Neural cell (in vitro differentiated cells): Measurements from ENCODE around the gene COL4A1. TPM values are rescaled to one million over a fixed set of nuclear protein-coding genes. Genes with fewer than 3 reads are reported as not detected.

ENCODE experiments used
- H2AFZ ChIP-seq: fragments of 200-600, 300-800 bp; sonication (generic), shearing (Covaris generic); 2 replicates; pipeline ENCODE4 v1.6.0; 2014; ENCODE audit warnings: low read depth, mild to moderate bottlenecking, antibody characterized with exemption, low read length, moderate library complexity
- H3F3A ChIP-seq: fragments of 200-600 bp; shearing (Covaris generic); 2 replicates; pipeline ENCODE4 v1.6.1; 2016; ENCODE audit warnings: mild to moderate bottlenecking, moderate library complexity, mixed read lengths, antibody characterized with exemption, low read length; ENCODE audit not compliant: insufficient read depth, poor library complexity, severe bottlenecking
- H3K27ac ChIP-seq: fragments of 200-600, 300-800 bp; sonication (generic), shearing (Covaris generic); 2 replicates; pipeline ENCODE4 v1.5.1; 2014; ENCODE audit warnings: mild to moderate bottlenecking, low read length, moderate library complexity
- H3K27me3 ChIP-seq: fragments of 300-800, 200-600 bp; sonication (generic), shearing (Covaris generic); 2 replicates; pipeline ENCODE4 v1.6.0; 2014; ENCODE audit warnings: mild to moderate bottlenecking, low read depth, low read length, moderate library complexity; ENCODE audit not compliant: insufficient read depth
- H3K36me3 ChIP-seq: fragments of 300-800, 200-600 bp; sonication (generic), shearing (Covaris generic); 2 replicates; pipeline ENCODE4 v1.5.1; 2014; ENCODE audit warnings: mild to moderate bottlenecking, antibody characterized with exemption, low read length, moderate library complexity; ENCODE audit not compliant: insufficient read depth
- H3K4me2 ChIP-seq: fragments of 300-800, 200-600 bp; sonication (generic), shearing (Covaris generic); 2 replicates; pipeline ENCODE4 v1.6.0; 2014; ENCODE audit warnings: mild to moderate bottlenecking, low read length
- H3K4me3 ChIP-seq: fragments of 300-800, 200-600 bp; sonication (generic), shearing (Covaris generic); 2 replicates; pipeline ENCODE4 v1.5.1; 2014; ENCODE audit warnings: mild to moderate bottlenecking, low read length, moderate library complexity
- H3K79me2 ChIP-seq: fragments of 200-600 bp; shearing (Covaris generic); replicated peaks from 2 replicates; pipeline ENCODE4 v1.6.0; 2014; ENCODE audit warnings: mild to moderate bottlenecking, low read length, moderate library complexity; ENCODE audit not compliant: insufficient read depth
- H3K9ac ChIP-seq: fragments of 300-800, 200-600 bp; sonication (generic), shearing (Covaris generic); 2 replicates; pipeline ENCODE4 v1.6.1; 2016; ENCODE audit warnings: mild to moderate bottlenecking, low read length, mixed read lengths
- H3K9me2 ChIP-seq: fragments of 200-600 bp; shearing (Covaris generic); 2 replicates; pipeline ENCODE4 v1.6.1; 2016; ENCODE audit warnings: mild to moderate bottlenecking, low read length, mixed read lengths; ENCODE audit not compliant: insufficient read depth
- H3K9me3 ChIP-seq: fragments of 200-600, 300-800 bp; sonication (generic), shearing (Covaris generic); 2 replicates; pipeline ENCODE4 v1.6.1; 2016; ENCODE audit warnings: mild to moderate bottlenecking, mixed run types, low read length, moderate library complexity, mixed read lengths
- H4K20me1 ChIP-seq: fragments of 200-600 bp; shearing (Covaris generic); 2 replicates; pipeline ENCODE4 v1.6.1; 2016; ENCODE audit warnings: mild to moderate bottlenecking, mixed run types; ENCODE audit not compliant: insufficient read depth
- EP300 ChIP-seq: fragments of 450-650 bp; conservative IDR thresholded peaks from 2 replicates; pipeline ENCODE4 v1.6.1; 2014; ENCODE audit warnings: antibody characterized with exemption, mild to moderate bottlenecking, moderate library complexity; ENCODE audit not compliant: poor library complexity, severe bottlenecking
- EZH2 ChIP-seq: fragments of 200-600, 300-800 bp; shearing (Covaris generic), sonication (generic); IDR thresholded peaks from 2 replicates; pipeline ENCODE4 v1.6.1; 2014; ENCODE audit warnings: antibody characterized with exemption, low read length, borderline replicate concordance, mild to moderate bottlenecking; ENCODE audit not compliant: insufficient read depth, poor library complexity, severe bottlenecking
- MXI1 ChIP-seq: fragments of 450-650 bp; conservative IDR thresholded peaks from 2 replicates; pipeline ENCODE4 v1.6.1; 2014; ENCODE audit warnings: antibody characterized with exemption, mild to moderate bottlenecking; ENCODE audit not compliant: poor library complexity, severe bottlenecking
- POLR2AphosphoS5 ChIP-seq: IDR thresholded peaks from 2 replicates; pipeline ENCODE4 v1.6.1; 2012
- RAD21 ChIP-seq: fragments of 450-650 bp; conservative IDR thresholded peaks from 2 replicates; pipeline ENCODE4 v1.6.1; 2014; ENCODE audit warnings: antibody characterized with exemption, mild to moderate bottlenecking, moderate library complexity
- SMC3 ChIP-seq: fragments of 450-650 bp; conservative IDR thresholded peaks from 2 replicates; pipeline ENCODE4 v1.6.1; 2014; ENCODE audit warnings: antibody characterized with exemption, mild to moderate bottlenecking, moderate library complexity; ENCODE audit not compliant: poor library complexity
- TAF1 ChIP-seq: IDR thresholded peaks from 2 replicates; pipeline ENCODE4 v1.6.1; 2012; ENCODE audit warnings: low read depth
- polyA plus RNA-seq: library from polyadenylated mRNA; depleted of rRNA; stranded (reverse); fragments of >200 nt; gene quantifications from 2 replicates; pipeline ENCODE4 v1.2.3, GENCODE V29; 2014
- TF ChIP-seq, protein P1 (sequence below): IDR thresholded peaks from 2 replicates; pipeline ENCODE4 v1.6.1; 2012; ENCODE audit warnings: borderline replicate concordance
- TF ChIP-seq, protein P2 (sequence below): fragments of 450-650 bp; IDR thresholded peaks from 2 replicates; pipeline ENCODE4 v1.5.1; 2014; ENCODE audit warnings: antibody characterized with exemption, mild to moderate bottlenecking, moderate library complexity; ENCODE audit not compliant: poor library complexity, severe bottlenecking

Gene COL4A1
- polyA plus RNA-seq, 1 donor from 2014 or later, result 13.1 TPM

DNA sequence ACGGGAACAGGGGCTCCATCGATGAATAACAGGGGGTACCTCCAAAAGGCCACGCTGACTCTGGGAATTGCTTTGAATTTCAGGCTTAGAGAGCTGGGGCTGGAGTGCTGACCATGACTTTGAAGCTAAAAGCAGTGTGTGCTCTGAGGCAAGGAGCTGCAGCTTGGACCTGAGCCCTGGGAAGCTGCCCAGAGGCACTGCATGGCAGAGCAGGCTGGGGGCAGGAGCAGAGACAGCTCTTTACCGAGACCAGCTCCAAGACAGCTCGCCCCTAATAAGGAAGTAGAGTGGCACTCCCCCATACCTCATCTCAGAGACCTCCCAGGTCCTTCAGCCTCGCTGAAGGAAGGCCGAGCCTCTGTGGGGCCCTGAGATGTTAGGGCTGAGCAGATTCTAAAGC is 200.2 kb downstream of the COL4A1 start (continued):
- TF ChIP-seq, protein P1, sequence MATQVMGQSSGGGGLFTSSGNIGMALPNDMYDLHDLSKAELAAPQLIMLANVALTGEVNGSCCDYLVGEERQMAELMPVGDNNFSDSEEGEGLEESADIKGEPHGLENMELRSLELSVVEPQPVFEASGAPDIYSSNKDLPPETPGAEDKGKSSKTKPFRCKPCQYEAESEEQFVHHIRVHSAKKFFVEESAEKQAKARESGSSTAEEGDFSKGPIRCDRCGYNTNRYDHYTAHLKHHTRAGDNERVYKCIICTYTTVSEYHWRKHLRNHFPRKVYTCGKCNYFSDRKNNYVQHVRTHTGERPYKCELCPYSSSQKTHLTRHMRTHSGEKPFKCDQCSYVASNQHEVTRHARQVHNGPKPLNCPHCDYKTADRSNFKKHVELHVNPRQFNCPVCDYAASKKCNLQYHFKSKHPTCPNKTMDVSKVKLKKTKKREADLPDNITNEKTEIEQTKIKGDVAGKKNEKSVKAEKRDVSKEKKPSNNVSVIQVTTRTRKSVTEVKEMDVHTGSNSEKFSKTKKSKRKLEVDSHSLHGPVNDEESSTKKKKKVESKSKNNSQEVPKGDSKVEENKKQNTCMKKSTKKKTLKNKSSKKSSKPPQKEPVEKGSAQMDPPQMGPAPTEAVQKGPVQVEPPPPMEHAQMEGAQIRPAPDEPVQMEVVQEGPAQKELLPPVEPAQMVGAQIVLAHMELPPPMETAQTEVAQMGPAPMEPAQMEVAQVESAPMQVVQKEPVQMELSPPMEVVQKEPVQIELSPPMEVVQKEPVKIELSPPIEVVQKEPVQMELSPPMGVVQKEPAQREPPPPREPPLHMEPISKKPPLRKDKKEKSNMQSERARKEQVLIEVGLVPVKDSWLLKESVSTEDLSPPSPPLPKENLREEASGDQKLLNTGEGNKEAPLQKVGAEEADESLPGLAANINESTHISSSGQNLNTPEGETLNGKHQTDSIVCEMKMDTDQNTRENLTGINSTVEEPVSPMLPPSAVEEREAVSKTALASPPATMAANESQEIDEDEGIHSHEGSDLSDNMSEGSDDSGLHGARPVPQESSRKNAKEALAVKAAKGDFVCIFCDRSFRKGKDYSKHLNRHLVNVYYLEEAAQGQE, result no peak
- no peak for TF ChIP-seq SMC3

DNA sequence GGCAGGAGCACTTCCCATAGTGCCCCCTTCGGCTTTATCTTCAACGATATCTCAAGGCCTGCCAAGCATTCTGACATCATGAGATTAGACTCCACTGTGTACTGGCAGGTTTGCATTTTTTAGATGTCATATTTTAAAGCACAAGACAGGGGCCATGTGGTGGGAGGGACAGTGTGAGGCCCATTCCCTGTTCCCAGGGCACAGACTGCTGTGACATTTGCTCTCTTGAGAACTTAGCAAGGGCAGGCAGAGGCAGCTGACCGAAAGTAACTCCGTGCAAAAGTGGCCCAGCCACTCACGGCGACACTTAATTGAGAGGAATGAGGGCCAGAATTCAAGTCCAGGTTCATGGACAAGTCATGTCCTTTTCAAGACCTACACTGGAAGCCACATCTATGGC is 201.8 kb downstream of the COL4A1 start:
- Histone ChIP-seq H3K27ac (no peak overlapping the region), H2AFZ (no peak overlapping the region), H3K36me3 (no peaks in the 10 kb centered on the region), H3K9me2 (no peaks in the 10 kb centered on the region), H3F3A (no peaks in the 10 kb centered on the region), H3K4me2 (no peak overlapping the region), H3K79me2 (no peaks in the 10 kb centered on the region), H3K27me3 (no peaks in the 10 kb centered on the region), H3K9me3 (no peaks in the 10 kb centered on the region), H3K9ac (no peak overlapping the region), H3K4me3 (no peak overlapping the region), H4K20me1 (no peaks in the 10 kb centered on the region)
- TF ChIP-seq SMC3, result no peak

GRCh38 chr13:110103534-110103933 is 203.4 kb downstream of the COL4A1 start:
- Histone ChIP-seq H3K36me3 (no peaks in the 10 kb centered on the region), H3K9me2 (no peaks in the 10 kb centered on the region), H3K4me3 (no peak overlapping the region), H2AFZ (no peak overlapping the region), H4K20me1 (no peaks in the 10 kb centered on the region), H3K79me2 (no peaks in the 10 kb centered on the region), H3K27ac (no peak overlapping the region), H3K9me3 (peaks cover 8% of the 10 kb centered on the region), H3K27me3 (no peaks in the 10 kb centered on the region), H3K9ac (no peak overlapping the region), H3K4me2 (no peak overlapping the region), H3F3A (no peaks in the 10 kb centered on the region)
- TF ChIP-seq RAD21 (no peak), MXI1 (no peak), SMC3 (no peak), EP300 (no peak), EZH2 (no peak), POLR2AphosphoS5 (no peak), TAF1 (no peak)
- TF ChIP-seq, protein P2, sequence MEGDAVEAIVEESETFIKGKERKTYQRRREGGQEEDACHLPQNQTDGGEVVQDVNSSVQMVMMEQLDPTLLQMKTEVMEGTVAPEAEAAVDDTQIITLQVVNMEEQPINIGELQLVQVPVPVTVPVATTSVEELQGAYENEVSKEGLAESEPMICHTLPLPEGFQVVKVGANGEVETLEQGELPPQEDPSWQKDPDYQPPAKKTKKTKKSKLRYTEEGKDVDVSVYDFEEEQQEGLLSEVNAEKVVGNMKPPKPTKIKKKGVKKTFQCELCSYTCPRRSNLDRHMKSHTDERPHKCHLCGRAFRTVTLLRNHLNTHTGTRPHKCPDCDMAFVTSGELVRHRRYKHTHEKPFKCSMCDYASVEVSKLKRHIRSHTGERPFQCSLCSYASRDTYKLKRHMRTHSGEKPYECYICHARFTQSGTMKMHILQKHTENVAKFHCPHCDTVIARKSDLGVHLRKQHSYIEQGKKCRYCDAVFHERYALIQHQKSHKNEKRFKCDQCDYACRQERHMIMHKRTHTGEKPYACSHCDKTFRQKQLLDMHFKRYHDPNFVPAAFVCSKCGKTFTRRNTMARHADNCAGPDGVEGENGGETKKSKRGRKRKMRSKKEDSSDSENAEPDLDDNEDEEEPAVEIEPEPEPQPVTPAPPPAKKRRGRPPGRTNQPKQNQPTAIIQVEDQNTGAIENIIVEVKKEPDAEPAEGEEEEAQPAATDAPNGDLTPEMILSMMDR, result no peak
- TF ChIP-seq, protein P1, result no peak
